Measurements from ENCODE around the gene MRPS27. TPM values are rescaled to one million over a fixed set of nuclear protein-coding genes. Genes with fewer than 3 reads are reported as not detected.

Gene MRPS27
- total and polyA plus RNA-seq, 2 of the 13 experiments (the other 11 are each of a cell fraction or from before 2014, with no cell fraction given), result 71.8 to 115 TPM

GRCh38 chr5:72319976-72320752, at the start of gene MRPS27, which contains the start of gene PTCD2 (continued):
- TF ChIP-seq SOX13 (IDR thresholded peaks at IDR 0.05), result no peak
- TF ChIP-seq SOX13 (CRISPR knock-in tag; conservative IDR thresholded peaks at IDR 0.05 in 1 of 2, IDR thresholded peaks at IDR 0.05 in 1 of 2), result no peak; a peak in 1 of 4 replicates
- no peak; the same call in 1 of the 2 replicates for TF ChIP-seq SOX5 (CRISPR knock-in tag; IDR thresholded peaks at IDR 0.05; ENCODE audit: borderline replicate concordance)
- TF ChIP-seq ZBTB20 (CRISPR knock-in tag; IDR thresholded peaks at IDR 0.05; ENCODE audit: borderline replicate concordance, low read depth), result peak; percentile 49; the same call in 1 of the 2 replicates
- TF ChIP-seq NKX3-1 (CRISPR knock-in tag; IDR thresholded peaks at IDR 0.05), result no peak
- TF ChIP-seq FOXA3 (CRISPR knock-in tag; IDR thresholded peaks at IDR 0.05), result no peak
- TF ChIP-seq CHCHD3 (CRISPR knock-in tag; IDR thresholded peaks at IDR 0.05), result no peak
- no peak for TF ChIP-seq HNF4G (IDR thresholded peaks at IDR 0.05; ENCODE audit: borderline replicate concordance, low read depth, low read length)
- TF ChIP-seq HNF4G (CRISPR knock-in tag; IDR thresholded peaks at IDR 0.05; ENCODE audit: borderline replicate concordance, low read depth), result 0 out of 2 replicates have a peak, but pooled peaks have one; percentile 17
- TF ChIP-seq GFI1 (CRISPR knock-in tag; IDR thresholded peaks at IDR 0.05; ENCODE audit: borderline replicate concordance), result no peak
- TF ChIP-seq ZNF644 (CRISPR knock-in tag; IDR thresholded peaks at IDR 0.05; ENCODE audit: low read depth), result no peak; the same call in 1 of the 2 replicates
- TF ChIP-seq SAP130 (CRISPR knock-in tag; IDR thresholded peaks at IDR 0.05; ENCODE audit: low read depth), result peak; percentile 89
- TF ChIP-seq ARHGAP35 (CRISPR knock-in tag; IDR thresholded peaks at IDR 0.05; ENCODE audit: borderline replicate concordance), result 0 out of 2 replicates have a peak, but pooled peaks have one; percentile 43
- TF ChIP-seq ZHX1 (CRISPR knock-in tag; IDR thresholded peaks at IDR 0.05; ENCODE audit: low read depth), result no peak; the same call in 1 of the 2 replicates
- TF ChIP-seq ZNF235 (CRISPR knock-in tag; IDR thresholded peaks at IDR 0.05; ENCODE audit: borderline replicate concordance), result no peak
- TF ChIP-seq XBP1 (CRISPR knock-in tag; IDR thresholded peaks at IDR 0.05), result no peak
- TF ChIP-seq RFX1 (IDR thresholded peaks at IDR 0.05), result no peak
- TF ChIP-seq, protein P1, sequence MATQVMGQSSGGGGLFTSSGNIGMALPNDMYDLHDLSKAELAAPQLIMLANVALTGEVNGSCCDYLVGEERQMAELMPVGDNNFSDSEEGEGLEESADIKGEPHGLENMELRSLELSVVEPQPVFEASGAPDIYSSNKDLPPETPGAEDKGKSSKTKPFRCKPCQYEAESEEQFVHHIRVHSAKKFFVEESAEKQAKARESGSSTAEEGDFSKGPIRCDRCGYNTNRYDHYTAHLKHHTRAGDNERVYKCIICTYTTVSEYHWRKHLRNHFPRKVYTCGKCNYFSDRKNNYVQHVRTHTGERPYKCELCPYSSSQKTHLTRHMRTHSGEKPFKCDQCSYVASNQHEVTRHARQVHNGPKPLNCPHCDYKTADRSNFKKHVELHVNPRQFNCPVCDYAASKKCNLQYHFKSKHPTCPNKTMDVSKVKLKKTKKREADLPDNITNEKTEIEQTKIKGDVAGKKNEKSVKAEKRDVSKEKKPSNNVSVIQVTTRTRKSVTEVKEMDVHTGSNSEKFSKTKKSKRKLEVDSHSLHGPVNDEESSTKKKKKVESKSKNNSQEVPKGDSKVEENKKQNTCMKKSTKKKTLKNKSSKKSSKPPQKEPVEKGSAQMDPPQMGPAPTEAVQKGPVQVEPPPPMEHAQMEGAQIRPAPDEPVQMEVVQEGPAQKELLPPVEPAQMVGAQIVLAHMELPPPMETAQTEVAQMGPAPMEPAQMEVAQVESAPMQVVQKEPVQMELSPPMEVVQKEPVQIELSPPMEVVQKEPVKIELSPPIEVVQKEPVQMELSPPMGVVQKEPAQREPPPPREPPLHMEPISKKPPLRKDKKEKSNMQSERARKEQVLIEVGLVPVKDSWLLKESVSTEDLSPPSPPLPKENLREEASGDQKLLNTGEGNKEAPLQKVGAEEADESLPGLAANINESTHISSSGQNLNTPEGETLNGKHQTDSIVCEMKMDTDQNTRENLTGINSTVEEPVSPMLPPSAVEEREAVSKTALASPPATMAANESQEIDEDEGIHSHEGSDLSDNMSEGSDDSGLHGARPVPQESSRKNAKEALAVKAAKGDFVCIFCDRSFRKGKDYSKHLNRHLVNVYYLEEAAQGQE (IDR thresholded peaks at IDR 0.05; ENCODE audit: borderline replicate concordance in 1 of 2, low read depth in 1 of 2, low read length in 2 of 2), result 0 out of 4 replicates have a peak, but pooled peaks of 1 of the 2 experiments have one; percentile 40
- peak; percentile 82; the same call in 1 of the 2 replicates for TF ChIP-seq ZNF782 (CRISPR knock-in tag; IDR thresholded peaks at IDR 0.05; ENCODE audit: borderline replicate concordance)
- TF ChIP-seq TFAP4 (IDR thresholded peaks at IDR 0.05; ENCODE audit: borderline replicate concordance, low read depth), result no peak
- TF ChIP-seq HMG20B (CRISPR knock-in tag; conservative IDR thresholded peaks at IDR 0.05), result no peak
- no peak for TF ChIP-seq TBL1XR1 (IDR thresholded peaks at IDR 0.05; ENCODE audit: borderline replicate concordance, low read length, partially characterized antibody)
- no peak for TF ChIP-seq HDAC6 (IDR thresholded peaks at IDR 0.05; ENCODE audit: low read depth, low read length)

Data from HepG2 (cell line).